Ascending aorta (tissue), 2 donors: ENCODE measurements around the gene SMC6. TPM values are rescaled to one million over a fixed set of nuclear protein-coding genes. Genes with fewer than 3 reads are reported as not detected.

Experiments
- DNase-seq, 2 donors: peaks; one replicate each; pipeline ENCODE4 v3.0.0-alpha.2; 2019; ENCODE audit warnings: low spot score in 2 of 2
- H3K27ac ChIP-seq, 2 donors: fragments of 200-600 bp; sonication (generic); one replicate each; pipeline ENCODE4 v1.5.1; 2016 to 2017; ENCODE audit warnings: mild to moderate bottlenecking in 1 of 2
- H3K27me3 ChIP-seq: fragments of 200-600 bp; sonication (generic); one replicate; pipeline ENCODE4 v1.5.1; 2017
- H3K36me3 ChIP-seq, 2 donors: fragments of 200-600 bp; sonication (generic); one replicate each; pipeline ENCODE4 v1.5.1; 2016
- H3K4me1 ChIP-seq, 2 donors: fragments of 200-600 bp; sonication (generic); one replicate each; pipeline ENCODE4 v1.5.1; 2016 to 2017; ENCODE audit warnings: mild to moderate bottlenecking in 1 of 2
- H3K4me3 ChIP-seq, 2 donors: fragments of 200-600 bp; sonication (generic); one replicate each; pipeline ENCODE4 v1.5.1; 2016 to 2017; ENCODE audit warnings: mild to moderate bottlenecking in 1 of 2
- H3K9me3 ChIP-seq, 2 donors: fragments of 200-600 bp; sonication (generic); one replicate each; pipeline ENCODE4 v1.5.1; 2016
- intact Hi-C: fragments of 100-400 bp; cut with DNase I; formaldehyde crosslinking; loops from one replicate; pipeline ENCODE4 v1.15.1; 2023
- total RNA-seq: library from RNA; depleted of rRNA; stranded (reverse); fragments of >200 nt; gene quantifications from one replicate; pipeline ENCODE4 v1.1.0, GENCODE V29; 2016
- TF ChIP-seq, protein P1 (sequence below), 3 experiments: fragments of 200-600 bp in 2 of 3; fragments of 450-650 bp in 1 of 3; sonication (generic) in 2 of 3; IDR thresholded peaks; one replicate each; pipeline ENCODE4 v1.5.1; 2016 to 2019; ENCODE audit warnings: antibody characterized with exemption in 3 of 3, mild to moderate bottlenecking in 1 of 3, moderate library complexity in 1 of 3

Gene SMC6
- total RNA-seq, 1 donor from 2014 or later: 6.2 TPM

- Histone ChIP-seq H3K4me3 (no peak overlapping the region), H3K27ac (no peak overlapping the region), H3K36me3 (peaks cover 28 to 56% of the 10 kb centered on the region in 2 donors), H3K4me1 (no peaks in the 10 kb centered on the region), H3K27me3 (no peaks in the 10 kb centered on the region), H3K9me3 (no peaks in the 10 kb centered on the region)
- TF ChIP-seq, protein P1, sequence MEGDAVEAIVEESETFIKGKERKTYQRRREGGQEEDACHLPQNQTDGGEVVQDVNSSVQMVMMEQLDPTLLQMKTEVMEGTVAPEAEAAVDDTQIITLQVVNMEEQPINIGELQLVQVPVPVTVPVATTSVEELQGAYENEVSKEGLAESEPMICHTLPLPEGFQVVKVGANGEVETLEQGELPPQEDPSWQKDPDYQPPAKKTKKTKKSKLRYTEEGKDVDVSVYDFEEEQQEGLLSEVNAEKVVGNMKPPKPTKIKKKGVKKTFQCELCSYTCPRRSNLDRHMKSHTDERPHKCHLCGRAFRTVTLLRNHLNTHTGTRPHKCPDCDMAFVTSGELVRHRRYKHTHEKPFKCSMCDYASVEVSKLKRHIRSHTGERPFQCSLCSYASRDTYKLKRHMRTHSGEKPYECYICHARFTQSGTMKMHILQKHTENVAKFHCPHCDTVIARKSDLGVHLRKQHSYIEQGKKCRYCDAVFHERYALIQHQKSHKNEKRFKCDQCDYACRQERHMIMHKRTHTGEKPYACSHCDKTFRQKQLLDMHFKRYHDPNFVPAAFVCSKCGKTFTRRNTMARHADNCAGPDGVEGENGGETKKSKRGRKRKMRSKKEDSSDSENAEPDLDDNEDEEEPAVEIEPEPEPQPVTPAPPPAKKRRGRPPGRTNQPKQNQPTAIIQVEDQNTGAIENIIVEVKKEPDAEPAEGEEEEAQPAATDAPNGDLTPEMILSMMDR (IDR thresholded peaks at IDR 0.05): peak; percentile 27 to 78 (median 72)
- intact Hi-C loops: loop anchor here (5.0 kb wide), 2 partner anchors 108 to 658 kb away; no protein-coding TSS in a partner anchor
- no peak for DNase-seq
Measured at GRCh38 chr2:17719562-17720371, 33.8 kb downstream of the SMC6 start.

DNA sequence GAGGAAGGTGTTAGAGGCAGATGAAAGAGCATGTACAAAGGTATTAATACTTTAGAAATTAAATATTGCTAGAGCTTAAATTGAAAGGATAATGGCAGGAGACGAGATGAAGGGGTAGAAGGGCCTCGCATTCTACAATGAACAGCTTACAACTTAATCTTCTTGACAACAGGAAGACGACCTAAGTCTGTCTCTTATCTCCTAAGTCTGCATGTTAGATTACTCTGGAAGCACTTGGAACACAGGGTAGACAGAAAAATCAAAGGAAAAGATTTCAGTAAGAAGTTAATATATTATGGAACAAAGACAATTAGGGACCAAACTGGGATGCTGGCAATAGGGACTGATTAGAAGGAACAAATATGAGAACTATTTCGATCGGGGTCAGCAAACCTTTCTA lies 34.9 kb downstream of the SMC6 start:
- no peak overlapping the region for H3K4me3 ChIP-seq
- TF ChIP-seq, protein P1 (IDR thresholded peaks at IDR 0.05): no peak
- no peak for DNase-seq
- peaks cover 35 to 60% of the 10 kb centered on the region in 2 donors for H3K36me3 ChIP-seq
- H3K27me3 ChIP-seq: no peaks in the 10 kb centered on the region
- H3K9me3 ChIP-seq: no peaks in the 10 kb centered on the region
- no peak overlapping the region for H3K27ac ChIP-seq
- no peaks in the 10 kb centered on the region for H3K4me1 ChIP-seq
- intact Hi-C loops: no loop called here

GRCh38 chr2:17717666-17718065 lies 35.9 kb downstream of the SMC6 start:
- Histone ChIP-seq H3K27me3 (no peaks in the 10 kb centered on the region), H3K4me1 (no peaks in the 10 kb centered on the region), H3K9me3 (no peaks in the 10 kb centered on the region), H3K27ac (no peak overlapping the region), H3K36me3 (peaks cover 33 to 66% of the 10 kb centered on the region in 2 donors), H3K4me3 (no peak overlapping the region)
- TF ChIP-seq, protein P1 (IDR thresholded peaks at IDR 0.05): no peak
- no peak for DNase-seq
- intact Hi-C loops: no loop called here

GRCh38 chr2:17713291-17713690 lies 40.3 kb downstream of the SMC6 start:
- H3K27me3 ChIP-seq: no peaks in the 10 kb centered on the region
- TF ChIP-seq, protein P1 (IDR thresholded peaks at IDR 0.05): no peak
- no peak overlapping the region for H3K27ac ChIP-seq
- H3K4me3 ChIP-seq: no peak overlapping the region
- intact Hi-C loops: no loop called here
- H3K4me1 ChIP-seq: no peaks in the 10 kb centered on the region
- peaks cover 26 to 64% of the 10 kb centered on the region in 2 donors for H3K36me3 ChIP-seq
- H3K9me3 ChIP-seq: no peaks in the 10 kb centered on the region
- no peak for DNase-seq

DNA sequence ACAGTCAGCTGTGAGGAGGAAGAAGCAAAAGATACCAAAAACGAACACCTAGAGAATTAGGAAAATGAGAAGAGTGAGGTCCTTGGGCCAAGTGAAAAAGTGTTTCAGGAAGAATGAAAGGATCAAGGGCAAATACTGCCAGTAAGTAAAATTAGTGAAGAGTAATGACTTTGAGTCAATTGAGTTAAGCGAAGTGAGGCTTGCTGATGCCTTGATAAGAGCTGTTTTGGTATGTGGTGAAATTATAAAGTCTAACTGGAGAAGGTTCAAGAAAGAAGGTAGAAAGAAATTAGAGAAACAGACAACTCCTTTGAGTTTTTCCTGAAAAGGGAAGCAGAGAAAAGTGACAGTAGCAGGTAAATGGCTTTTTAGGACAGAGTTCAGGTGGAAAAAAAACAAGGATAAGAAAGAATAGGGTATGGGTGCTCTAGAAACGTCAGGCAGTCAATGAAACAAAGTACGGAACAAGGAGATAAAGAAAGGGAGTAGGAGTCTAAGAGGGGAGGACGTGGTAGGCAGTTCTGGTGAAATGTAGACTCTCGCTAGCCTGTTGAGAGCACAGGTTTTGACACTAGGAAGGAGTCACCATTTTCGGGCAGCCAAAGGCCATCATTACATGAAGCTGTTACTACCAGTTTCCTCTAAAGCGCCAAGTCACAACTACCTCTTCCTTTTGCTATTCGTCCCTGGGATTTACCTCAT lies 42.9 kb downstream of the SMC6 start:
- intact Hi-C loops: no loop called here
- DNase-seq: no peak
- no peak overlapping the region for H3K4me3 ChIP-seq
- TF ChIP-seq, protein P1 (IDR thresholded peaks at IDR 0.05): no peak
- H3K9me3 ChIP-seq: no peaks in the 10 kb centered on the region
- H3K27me3 ChIP-seq: no peaks in the 10 kb centered on the region
- no peaks in the 10 kb centered on the region for H3K4me1 ChIP-seq
- no peak overlapping the region for H3K27ac ChIP-seq
- peaks cover 17 to 47% of the 10 kb centered on the region in 2 donors for H3K36me3 ChIP-seq
